ENCODE data around the gene PPP1R2.

- TF ChIP-seq YY1 (IDR thresholded peaks at IDR 0.05; ENCODE audit: low read depth) (no peak), EP300 (IDR thresholded peaks at IDR 0.05; ENCODE audit: borderline replicate concordance) (no peak), RAD21 (IDR thresholded peaks at IDR 0.05; ENCODE audit: low read depth) (no peak), REST (IDR thresholded peaks at IDR 0.05; ENCODE audit: low read depth) (no peak), TAF1 (IDR thresholded peaks at IDR 0.05; ENCODE audit: low read depth) (no peak), FOXM1 (IDR thresholded peaks at IDR 0.05; ENCODE audit: borderline replicate concordance, low read depth) (no peak), MAX (IDR thresholded peaks at IDR 0.05) (no peak), CEBPB (IDR thresholded peaks at IDR 0.05) (no peak), NFIC (IDR thresholded peaks at IDR 0.05) (no peak), CREB1 (IDR thresholded peaks at IDR 0.05; ENCODE audit: low read depth) (no peak), EGR1 (IDR thresholded peaks at IDR 0.05) (no peak), TEAD4 (IDR thresholded peaks at IDR 0.05) (no peak), TCF12 (IDR thresholded peaks at IDR 0.05; ENCODE audit: low read depth) (no peak)
Measured at GRCh38 chr3:195542316-195542697, 818 bp downstream of the PPP1R2 start.
